ENCODE measurements around the gene FOXK1.

DNA sequence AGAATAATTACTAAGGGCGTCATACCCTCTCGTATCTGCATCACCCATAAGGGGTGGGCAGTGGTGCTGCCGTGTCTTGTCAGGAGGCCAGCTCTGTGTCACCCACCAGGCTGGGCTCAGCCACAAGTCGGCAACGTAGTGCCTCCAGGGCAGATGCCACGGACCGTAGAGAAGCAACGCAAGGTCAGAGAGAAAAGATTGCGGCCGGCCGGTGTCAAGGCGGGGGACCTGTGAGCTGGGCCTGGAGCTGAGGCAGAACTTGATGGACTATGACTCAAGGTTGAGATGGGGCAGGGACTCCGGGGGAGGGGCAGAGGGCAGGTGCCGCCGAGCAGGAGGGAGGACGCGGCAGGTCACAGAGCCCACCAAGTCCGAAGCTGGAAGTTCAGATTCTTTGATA is 29.5 kb downstream of the FOXK1 start:
- no peak for TF ChIP-seq EZH2phosphoT487 (IDR thresholded peaks at IDR 0.05; ENCODE audit: unreplicated experiment)
- TF ChIP-seq, protein P1, sequence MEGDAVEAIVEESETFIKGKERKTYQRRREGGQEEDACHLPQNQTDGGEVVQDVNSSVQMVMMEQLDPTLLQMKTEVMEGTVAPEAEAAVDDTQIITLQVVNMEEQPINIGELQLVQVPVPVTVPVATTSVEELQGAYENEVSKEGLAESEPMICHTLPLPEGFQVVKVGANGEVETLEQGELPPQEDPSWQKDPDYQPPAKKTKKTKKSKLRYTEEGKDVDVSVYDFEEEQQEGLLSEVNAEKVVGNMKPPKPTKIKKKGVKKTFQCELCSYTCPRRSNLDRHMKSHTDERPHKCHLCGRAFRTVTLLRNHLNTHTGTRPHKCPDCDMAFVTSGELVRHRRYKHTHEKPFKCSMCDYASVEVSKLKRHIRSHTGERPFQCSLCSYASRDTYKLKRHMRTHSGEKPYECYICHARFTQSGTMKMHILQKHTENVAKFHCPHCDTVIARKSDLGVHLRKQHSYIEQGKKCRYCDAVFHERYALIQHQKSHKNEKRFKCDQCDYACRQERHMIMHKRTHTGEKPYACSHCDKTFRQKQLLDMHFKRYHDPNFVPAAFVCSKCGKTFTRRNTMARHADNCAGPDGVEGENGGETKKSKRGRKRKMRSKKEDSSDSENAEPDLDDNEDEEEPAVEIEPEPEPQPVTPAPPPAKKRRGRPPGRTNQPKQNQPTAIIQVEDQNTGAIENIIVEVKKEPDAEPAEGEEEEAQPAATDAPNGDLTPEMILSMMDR (conservative IDR thresholded peaks at IDR 0.05; ENCODE audit: low read depth in 2 of 2) = no peak
- TF ChIP-seq EZH2 (IDR thresholded peaks at IDR 0.05; ENCODE audit: low read depth, unreplicated experiment) = no peak
- no peak for TF ChIP-seq POLR2AphosphoS5 (IDR thresholded peaks at IDR 0.05; ENCODE audit: low read depth)
- TF ChIP-seq CREB1 (CRISPR knock-in tag; IDR thresholded peaks at IDR 0.05; ENCODE audit: low read depth) = no peak
- TF ChIP-seq, protein P2, sequence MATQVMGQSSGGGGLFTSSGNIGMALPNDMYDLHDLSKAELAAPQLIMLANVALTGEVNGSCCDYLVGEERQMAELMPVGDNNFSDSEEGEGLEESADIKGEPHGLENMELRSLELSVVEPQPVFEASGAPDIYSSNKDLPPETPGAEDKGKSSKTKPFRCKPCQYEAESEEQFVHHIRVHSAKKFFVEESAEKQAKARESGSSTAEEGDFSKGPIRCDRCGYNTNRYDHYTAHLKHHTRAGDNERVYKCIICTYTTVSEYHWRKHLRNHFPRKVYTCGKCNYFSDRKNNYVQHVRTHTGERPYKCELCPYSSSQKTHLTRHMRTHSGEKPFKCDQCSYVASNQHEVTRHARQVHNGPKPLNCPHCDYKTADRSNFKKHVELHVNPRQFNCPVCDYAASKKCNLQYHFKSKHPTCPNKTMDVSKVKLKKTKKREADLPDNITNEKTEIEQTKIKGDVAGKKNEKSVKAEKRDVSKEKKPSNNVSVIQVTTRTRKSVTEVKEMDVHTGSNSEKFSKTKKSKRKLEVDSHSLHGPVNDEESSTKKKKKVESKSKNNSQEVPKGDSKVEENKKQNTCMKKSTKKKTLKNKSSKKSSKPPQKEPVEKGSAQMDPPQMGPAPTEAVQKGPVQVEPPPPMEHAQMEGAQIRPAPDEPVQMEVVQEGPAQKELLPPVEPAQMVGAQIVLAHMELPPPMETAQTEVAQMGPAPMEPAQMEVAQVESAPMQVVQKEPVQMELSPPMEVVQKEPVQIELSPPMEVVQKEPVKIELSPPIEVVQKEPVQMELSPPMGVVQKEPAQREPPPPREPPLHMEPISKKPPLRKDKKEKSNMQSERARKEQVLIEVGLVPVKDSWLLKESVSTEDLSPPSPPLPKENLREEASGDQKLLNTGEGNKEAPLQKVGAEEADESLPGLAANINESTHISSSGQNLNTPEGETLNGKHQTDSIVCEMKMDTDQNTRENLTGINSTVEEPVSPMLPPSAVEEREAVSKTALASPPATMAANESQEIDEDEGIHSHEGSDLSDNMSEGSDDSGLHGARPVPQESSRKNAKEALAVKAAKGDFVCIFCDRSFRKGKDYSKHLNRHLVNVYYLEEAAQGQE (IDR thresholded peaks at IDR 0.05; ENCODE audit: unreplicated experiment) = no peak
- TF ChIP-seq ZNF114 (CRISPR knock-in tag; IDR thresholded peaks at IDR 0.05) = no peak
- TF ChIP-seq, protein P3, sequence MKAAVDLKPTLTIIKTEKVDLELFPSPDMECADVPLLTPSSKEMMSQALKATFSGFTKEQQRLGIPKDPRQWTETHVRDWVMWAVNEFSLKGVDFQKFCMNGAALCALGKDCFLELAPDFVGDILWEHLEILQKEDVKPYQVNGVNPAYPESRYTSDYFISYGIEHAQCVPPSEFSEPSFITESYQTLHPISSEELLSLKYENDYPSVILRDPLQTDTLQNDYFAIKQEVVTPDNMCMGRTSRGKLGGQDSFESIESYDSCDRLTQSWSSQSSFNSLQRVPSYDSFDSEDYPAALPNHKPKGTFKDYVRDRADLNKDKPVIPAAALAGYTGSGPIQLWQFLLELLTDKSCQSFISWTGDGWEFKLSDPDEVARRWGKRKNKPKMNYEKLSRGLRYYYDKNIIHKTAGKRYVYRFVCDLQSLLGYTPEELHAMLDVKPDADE (IDR thresholded peaks at IDR 0.05) = no peak
- TF ChIP-seq JUNB (IDR thresholded peaks at IDR 0.05; ENCODE audit: unreplicated experiment) = no peak
- TF ChIP-seq, protein P4, sequence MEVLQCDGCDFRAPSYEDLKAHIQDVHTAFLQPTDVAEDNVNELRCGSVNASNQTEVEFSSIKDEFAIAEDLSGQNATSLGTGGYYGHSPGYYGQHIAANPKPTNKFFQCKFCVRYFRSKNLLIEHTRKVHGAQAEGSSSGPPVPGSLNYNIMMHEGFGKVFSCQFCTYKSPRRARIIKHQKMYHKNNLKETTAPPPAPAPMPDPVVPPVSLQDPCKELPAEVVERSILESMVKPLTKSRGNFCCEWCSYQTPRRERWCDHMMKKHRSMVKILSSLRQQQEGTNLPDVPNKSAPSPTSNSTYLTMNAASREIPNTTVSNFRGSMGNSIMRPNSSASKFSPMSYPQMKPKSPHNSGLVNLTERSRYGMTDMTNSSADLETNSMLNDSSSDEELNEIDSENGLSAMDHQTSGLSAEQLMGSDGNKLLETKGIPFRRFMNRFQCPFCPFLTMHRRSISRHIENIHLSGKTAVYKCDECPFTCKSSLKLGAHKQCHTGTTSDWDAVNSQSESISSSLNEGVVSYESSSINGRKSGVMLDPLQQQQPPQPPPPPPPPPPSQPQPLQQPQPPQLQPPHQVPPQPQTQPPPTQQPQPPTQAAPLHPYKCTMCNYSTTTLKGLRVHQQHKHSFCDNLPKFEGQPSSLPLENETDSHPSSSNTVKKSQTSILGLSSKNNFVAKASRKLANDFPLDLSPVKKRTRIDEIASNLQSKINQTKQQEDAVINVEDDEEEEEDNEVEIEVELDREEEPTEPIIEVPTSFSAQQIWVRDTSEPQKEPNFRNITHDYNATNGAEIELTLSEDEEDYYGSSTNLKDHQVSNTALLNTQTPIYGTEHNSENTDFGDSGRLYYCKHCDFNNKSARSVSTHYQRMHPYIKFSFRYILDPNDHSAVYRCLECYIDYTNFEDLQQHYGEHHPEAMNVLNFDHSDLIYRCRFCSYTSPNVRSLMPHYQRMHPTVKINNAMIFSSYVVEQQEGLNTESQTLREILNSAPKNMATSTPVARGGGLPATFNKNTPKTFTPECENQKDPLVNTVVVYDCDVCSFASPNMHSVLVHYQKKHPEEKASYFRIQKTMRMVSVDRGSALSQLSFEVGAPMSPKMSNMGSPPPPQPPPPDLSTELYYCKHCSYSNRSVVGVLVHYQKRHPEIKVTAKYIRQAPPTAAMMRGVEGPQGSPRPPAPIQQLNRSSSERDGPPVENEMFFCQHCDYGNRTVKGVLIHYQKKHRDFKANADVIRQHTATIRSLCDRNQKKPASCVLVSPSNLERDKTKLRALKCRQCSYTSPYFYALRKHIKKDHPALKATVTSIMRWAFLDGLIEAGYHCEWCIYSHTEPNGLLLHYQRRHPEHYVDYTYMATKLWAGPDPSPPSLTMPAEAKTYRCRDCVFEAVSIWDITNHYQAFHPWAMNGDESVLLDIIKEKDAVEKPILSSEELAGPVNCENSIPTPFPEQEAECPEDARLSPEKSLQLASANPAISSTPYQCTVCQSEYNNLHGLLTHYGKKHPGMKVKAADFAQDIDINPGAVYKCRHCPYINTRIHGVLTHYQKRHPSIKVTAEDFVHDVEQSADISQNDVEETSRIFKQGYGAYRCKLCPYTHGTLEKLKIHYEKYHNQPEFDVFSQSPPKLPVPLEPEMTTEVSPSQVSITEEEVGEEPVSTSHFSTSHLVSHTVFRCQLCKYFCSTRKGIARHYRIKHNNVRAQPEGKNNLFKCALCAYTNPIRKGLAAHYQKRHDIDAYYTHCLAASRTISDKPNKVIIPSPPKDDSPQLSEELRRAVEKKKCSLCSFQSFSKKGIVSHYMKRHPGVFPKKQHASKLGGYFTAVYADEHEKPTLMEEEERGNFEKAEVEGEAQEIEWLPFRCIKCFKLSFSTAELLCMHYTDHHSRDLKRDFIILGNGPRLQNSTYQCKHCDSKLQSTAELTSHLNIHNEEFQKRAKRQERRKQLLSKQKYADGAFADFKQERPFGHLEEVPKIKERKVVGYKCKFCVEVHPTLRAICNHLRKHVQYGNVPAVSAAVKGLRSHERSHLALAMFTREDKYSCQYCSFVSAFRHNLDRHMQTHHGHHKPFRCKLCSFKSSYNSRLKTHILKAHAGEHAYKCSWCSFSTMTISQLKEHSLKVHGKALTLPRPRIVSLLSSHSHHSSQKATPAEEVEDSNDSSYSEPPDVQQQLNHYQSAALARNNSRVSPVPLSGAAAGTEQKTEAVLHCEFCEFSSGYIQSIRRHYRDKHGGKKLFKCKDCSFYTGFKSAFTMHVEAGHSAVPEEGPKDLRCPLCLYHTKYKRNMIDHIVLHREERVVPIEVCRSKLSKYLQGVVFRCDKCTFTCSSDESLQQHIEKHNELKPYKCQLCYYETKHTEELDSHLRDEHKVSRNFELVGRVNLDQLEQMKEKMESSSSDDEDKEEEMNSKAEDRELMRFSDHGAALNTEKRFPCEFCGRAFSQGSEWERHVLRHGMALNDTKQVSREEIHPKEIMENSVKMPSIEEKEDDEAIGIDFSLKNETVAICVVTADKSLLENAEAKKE (CRISPR knock-in tag; IDR thresholded peaks at IDR 0.05) = no peak
- no peak for TF ChIP-seq NANOG (IDR thresholded peaks at IDR 0.05; ENCODE audit: borderline replicate concordance)
- TF ChIP-seq ZNF331 (CRISPR knock-in tag; IDR thresholded peaks at IDR 0.05; ENCODE audit: low read depth) = no peak
- no peak for TF ChIP-seq STAT1 (IDR thresholded peaks at IDR 0.05; ENCODE audit: unreplicated experiment)
